Measurements from ENCODE around the gene TMEM129.

The TMEM129 gene, protein sequence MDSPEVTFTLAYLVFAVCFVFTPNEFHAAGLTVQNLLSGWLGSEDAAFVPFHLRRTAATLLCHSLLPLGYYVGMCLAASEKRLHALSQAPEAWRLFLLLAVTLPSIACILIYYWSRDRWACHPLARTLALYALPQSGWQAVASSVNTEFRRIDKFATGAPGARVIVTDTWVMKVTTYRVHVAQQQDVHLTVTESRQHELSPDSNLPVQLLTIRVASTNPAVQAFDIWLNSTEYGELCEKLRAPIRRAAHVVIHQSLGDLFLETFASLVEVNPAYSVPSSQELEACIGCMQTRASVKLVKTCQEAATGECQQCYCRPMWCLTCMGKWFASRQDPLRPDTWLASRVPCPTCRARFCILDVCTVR

DNA sequence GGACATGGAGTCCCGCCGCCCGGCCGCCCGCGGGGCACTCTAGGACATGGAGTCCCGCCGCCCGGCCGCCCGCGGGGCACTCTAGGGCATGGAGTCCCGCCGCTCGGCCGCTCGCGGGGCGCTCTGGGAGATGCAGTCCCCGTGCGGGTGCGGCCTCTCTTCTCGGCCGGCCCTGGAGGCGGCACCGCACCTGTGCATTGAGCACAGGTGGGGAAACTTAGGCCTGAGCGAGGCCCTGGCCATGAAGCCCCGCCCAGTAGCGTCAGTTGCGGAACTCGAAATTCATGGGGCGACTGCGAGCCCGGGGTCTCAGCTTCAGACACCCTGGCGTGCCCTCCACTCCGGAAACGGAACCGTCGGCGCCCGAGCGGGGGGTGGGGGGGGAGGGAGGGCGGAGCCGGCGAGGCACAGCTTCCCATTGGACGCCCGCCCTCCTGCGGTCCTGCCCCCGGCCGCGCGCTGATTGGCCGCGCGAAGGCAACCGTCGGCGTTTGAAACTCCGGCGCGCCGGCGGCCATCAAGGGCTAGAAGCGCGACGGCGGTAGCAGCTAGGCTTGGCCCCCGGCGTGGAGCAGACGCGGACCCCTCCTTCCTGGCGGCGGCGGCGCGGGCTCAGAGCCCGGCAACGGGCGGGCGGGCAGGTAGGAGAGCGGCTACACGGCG is at the start of gene TMEM129, which contains the start of gene TACC3:
TMEM129 (minus strand) TSS at position 321 of the 663 bp plus-strand sequence. CDS start 486 bp downstream, outside the sequence.
TACC3 (plus strand) TSS at position 519 of the 663 bp plus-strand sequence. CDS start 1,901 bp downstream, outside the sequence.
- DNase-seq (ENCODE audit: low read depth), result peak; percentile 76
- H3K4me3 ChIP-seq (ENCODE audit: low read depth, low read length), result peak within 1 kb of the TSS; percentile 76

DNA sequence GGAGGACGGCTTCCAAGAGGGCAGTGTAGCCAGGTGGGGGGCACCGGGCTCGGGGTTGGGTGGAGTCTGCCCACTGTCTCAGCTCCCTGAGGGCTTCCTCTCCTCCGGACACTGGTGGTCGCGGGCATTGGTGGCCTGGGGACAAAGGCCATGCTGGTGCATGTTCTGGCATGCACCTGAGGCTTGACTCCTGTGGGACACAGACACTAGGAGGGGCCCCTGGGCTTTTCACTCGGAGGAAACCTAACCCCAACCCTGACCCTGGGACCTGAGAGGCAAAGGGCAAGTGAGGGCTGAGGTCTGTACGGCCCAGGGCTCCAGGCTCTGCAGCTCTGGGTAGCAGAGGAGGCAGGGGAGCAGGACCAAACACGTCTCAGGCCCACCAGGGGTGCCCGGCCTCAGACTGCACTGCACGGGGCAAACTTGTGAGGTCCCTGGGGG is 49.7 kb upstream of the TMEM129 start:
- DNase-seq (ENCODE audit: low read depth), result no peak
- H3K4me3 ChIP-seq (ENCODE audit: low read depth, low read length), result no peak overlapping the region

DNA sequence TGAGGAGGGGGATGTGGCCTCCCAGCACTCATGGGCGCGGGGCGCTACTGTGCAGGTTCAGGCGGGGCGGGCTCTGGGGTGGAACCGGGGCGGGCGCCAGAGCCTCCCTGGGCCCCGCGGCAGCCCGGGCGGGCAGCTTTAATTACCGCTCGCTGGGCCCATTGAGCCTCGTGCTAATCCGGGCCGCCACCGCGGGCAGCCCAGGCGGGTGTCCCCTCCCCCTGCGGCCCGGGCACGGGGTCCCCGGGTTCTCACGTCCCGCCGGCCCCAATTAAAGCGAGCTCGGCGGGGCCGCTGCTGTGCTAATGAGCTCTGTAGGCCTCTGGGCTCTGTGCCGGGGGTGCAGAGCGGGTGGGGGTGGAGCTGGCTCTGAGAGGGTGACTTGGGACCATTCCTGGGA is 49.1 kb upstream of the TMEM129 start:
- no peak for DNase-seq (ENCODE audit: low read depth)
- no peak overlapping the region for H3K4me3 ChIP-seq (ENCODE audit: low read depth, low read length)

DNA sequence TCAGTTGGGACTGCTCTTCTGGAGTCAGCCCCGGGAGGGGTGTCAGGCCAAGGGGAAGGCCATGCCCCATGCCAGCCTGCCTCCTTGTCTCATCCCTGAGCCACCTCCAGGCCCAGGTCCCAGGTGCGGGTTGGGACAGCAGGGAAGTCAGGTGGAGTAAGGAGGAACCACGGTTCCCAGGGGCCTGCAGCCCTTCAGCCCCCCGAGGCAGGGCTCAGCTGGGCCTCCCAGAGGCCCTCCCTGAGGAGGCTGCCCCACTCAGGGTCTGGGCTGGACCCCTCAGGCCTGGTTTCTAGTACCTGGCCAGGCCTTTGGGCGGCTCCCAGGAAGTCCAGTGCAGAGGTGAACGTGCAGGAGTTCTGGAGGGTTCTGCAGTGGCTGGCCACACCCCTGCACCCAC is 48.6 kb upstream of the TMEM129 start:
- DNase-seq (ENCODE audit: low read depth), result no peak
- H3K4me3 ChIP-seq (ENCODE audit: low read depth, low read length), result no peak overlapping the region

DNA sequence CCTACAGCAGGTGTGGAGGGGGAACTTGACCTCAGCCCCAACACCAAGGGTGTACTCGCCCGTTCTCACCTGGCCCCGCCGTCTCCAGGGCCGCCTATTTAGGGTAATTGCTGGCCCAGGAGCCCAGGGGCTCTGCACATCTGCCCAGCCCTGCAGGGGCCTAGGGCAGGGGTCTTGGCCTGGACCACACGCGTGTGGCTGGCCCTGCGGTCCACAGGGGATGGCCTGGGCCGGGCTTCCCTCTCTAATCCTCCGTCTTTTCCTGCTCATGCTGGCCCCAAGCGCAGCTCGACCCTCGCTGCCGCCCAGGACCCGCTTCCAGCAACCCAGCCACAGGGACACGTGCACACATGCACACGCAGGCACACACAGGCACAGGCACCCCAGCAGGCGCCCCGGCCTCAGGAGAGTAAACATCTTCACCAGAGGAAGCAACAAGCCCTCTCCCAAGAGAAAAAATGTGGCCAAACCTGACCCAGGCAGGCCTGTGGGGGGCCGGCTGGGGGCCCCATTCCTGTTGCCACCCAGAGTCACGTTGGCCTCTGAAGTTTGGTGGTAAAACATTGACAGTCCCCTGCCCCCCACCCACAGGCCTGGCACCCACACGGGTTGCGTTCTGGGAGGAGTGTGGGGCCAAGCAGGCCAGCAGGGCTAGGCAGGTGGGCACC is 47.4 kb upstream of the TMEM129 start:
- no peak overlapping the region for H3K4me3 ChIP-seq (ENCODE audit: low read depth, low read length)
- DNase-seq (ENCODE audit: low read depth), result no peak

DNA sequence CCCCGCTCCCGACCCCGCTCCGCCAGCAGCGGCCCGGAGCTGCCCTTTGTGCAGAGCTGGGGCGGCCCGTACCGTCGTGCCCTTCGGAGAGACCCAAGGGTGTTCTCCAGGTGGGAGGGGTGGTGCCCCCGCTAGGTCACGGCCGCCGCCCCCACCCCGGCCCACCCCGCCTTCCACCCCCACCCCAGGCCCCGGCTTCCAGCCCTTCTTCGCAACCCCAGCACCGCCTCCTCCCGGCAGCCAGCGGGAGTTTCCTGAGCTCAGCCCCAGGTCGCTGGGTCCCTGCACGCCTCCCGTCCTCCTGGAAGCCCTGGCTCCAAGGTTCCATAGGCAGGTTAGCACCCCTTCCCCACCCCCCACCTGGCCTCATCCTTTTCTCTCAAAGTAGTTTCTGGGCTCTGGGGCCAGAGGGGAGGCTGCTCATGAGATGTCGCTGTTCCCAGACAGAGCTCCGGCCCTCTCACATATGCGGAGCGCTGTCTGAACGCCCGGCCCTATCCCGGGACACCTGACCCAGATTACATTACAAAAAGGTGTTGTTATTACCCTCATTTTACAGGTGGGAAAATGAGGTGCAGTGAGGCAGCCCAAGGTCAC is 46.7 kb upstream of the TMEM129 start:
- peak overlapping the region; percentile 43 for H3K4me3 ChIP-seq (ENCODE audit: low read depth, low read length)
- no peak for DNase-seq (ENCODE audit: low read depth)

GRCh38 chr4:1767061-1767769 is 46.1 kb upstream of the TMEM129 start:
- peak overlapping the region; percentile 43 for H3K4me3 ChIP-seq (ENCODE audit: low read depth, low read length)
- no peak for DNase-seq (ENCODE audit: low read depth)

- no peak overlapping the region for H3K4me3 ChIP-seq (ENCODE audit: low read depth, low read length)
- DNase-seq (ENCODE audit: low read depth), result no peak
Measured at GRCh38 chr4:1766106-1767060, 45.3 kb upstream of the TMEM129 start.

DNA sequence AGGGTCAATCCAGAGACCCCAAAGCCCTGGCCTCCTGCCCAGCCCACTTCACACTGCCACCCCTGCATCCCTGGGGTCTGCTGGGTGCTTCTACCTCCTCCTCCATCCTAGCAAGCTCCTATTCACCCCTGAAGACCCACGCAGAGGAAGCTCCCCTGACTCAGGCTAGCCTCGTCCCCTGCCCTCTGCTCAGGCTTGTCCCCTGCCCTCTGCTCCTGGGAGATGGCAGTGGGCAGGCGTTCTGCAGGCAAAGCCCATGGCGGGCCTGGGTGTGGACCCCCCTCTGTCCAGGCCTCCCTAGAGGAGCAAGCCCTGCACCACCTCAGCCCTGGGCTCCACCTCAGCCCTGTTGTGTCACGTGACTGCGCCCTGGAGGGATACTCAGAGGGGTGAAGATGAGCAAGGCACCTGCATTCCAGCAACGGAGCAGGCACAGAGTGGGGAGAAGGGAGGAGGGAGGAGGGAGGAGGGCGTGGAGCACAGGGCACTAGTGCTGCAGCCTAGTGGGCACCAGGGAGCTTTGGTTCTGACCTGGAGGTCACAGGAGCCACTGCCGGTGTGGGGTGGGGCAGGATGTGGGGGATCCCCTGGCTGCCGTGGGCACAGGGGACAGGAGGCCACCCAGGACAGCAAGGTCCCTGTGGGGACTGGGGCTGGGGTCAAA is 44.4 kb upstream of the TMEM129 start:
- H3K4me3 ChIP-seq (ENCODE audit: low read depth, low read length), result no peak overlapping the region
- DNase-seq (ENCODE audit: low read depth), result no peak

DNA sequence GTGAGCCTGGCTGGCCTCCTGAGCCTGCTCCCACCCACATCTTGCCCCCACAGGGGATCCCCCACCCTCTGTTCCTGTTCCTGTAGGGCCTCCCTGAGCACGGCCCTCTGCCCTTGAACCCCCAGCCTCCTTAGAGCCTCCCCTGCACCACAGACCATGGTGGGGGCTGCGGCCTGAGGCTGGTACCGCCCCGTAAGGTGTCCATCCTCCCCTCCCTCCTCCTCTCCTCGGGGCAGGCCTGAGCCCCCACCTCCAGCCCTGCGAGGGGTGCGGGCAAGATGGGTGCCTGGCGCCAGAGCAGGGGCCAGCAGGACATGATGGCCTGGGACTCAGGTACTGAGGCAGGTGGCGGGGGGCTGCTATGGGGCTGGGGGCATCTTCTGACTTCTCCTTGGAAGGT is 43.5 kb upstream of the TMEM129 start:
- no peak overlapping the region for H3K4me3 ChIP-seq (ENCODE audit: low read depth, low read length)
- no peak for DNase-seq (ENCODE audit: low read depth)

- peak overlapping the region; percentile 11 for H3K4me3 ChIP-seq (ENCODE audit: low read depth, low read length)
- no peak for DNase-seq (ENCODE audit: low read depth)
Measured at GRCh38 chr4:1763550-1764080, 42.5 kb upstream of the TMEM129 start.

DNA sequence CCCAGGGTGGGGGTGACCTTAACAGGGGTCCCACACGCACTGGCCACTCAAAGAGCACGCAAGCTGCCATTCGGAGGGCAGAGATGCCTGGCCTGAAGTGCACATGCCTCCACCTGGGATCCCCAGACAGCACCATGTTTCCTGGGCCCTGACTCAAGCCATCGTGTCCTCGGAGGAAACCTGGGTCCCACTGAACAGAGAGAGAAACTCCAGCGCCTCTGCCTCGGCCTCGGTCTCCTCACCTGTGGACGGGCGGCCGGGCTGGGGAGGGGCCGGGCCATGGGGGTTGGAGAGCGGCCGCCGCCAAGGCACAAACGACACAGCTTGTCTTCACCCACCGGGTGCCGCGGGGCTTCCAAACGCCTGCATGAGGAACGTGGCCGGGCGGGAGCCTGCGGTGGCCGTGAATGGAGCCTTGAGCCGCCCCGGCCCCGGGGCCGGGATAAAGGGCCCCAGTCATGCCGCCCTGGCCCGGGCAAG is 42.0 kb upstream of the TMEM129 start:
- no peak for DNase-seq (ENCODE audit: low read depth)
- H3K4me3 ChIP-seq (ENCODE audit: low read depth, low read length), result no peak overlapping the region

GRCh38 chr4:1762264-1763010 is 41.3 kb upstream of the TMEM129 start:
- no peak overlapping the region for H3K4me3 ChIP-seq (ENCODE audit: low read depth, low read length)
- no peak for DNase-seq (ENCODE audit: low read depth)

DNA sequence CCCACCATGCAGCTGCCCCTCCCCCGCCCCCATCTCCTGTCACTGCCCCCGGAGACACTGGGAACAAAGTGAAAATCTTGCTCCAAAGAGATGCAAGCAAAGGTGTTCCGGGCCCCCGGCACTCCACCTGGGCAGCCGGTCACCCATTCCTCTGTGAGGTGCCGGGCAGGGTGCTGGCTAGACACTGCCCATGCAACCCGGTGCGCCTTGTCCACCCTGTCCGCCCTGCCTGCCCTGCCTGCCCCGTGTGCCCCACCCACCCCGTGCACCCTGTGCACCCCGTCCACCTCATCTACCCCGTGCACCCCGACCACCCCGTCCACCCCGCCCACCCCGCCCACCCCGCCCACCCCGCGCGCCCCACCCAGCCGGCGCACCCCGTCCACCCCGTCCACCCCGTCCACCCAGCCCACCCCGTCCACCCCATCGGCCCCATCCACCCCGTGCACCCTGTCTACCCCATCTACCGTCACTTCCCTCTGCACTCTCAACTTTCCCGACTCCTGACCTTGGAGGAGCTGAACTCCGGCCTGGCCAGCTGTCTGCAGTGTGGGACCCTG is 40.1 kb upstream of the TMEM129 start:
- H3K4me3 ChIP-seq (ENCODE audit: low read depth, low read length), result no peak overlapping the region
- no peak for DNase-seq (ENCODE audit: low read depth)

DNA sequence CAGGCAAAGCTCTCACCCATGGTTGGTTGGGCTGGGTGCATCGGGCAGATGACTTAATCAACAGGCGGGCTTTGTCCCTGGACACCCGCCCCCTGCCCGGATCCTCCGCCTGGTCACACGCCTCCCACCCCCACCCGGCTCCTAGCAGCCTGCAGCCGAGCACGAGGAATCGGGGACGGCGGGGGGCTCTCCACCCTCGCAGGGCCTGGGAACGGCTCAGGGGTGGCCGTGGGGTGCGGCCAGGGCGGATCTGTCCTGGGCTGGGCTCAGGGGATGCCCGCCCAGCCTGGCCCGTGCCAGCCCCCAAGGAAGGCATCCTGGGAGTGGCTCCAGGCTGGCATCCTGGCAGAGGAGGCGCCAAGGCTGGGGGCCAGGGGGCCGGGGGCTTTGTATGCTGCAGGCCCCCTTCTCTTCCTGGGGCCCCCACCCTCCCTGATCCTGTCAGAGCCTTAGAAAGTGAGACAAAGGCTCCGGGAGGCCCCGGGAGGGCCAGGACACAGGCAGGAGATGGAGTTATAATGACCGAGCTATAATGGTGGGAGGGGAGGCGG is 39.5 kb upstream of the TMEM129 start:
- no peak for DNase-seq (ENCODE audit: low read depth)
- no peak overlapping the region for H3K4me3 ChIP-seq (ENCODE audit: low read depth, low read length)

DNA sequence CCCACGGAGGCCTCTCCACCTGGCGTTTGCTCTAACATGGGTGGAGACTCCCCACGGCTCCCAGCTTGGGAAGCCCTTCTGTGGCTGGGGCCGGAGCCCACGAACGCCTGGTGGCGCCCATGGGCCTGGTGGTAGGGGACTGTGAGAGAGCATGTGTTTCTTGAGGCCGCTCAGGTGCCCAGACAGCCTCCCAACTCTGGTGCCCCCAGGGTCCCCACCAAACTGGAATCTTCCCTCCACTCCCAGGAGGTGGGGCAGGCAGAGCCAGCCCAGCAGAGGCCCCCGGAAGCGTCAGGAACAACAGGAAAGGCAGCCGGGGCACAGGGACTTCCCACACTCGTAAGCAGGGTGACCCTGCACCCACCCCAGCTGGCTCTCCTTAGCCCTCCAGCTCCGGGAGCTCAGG is 38.7 kb upstream of the TMEM129 start:
- no peak for DNase-seq (ENCODE audit: low read depth)
- no peak overlapping the region for H3K4me3 ChIP-seq (ENCODE audit: low read depth, low read length)

Measured in skeletal muscle cell (primary cell).